Measurements from ENCODE around the gene SELENOO. TPM values are rescaled to one million over a fixed set of nuclear protein-coding genes. Genes with fewer than 3 reads are reported as not detected.
A peak's percentile ranks its signal among the peaks of the same experiment; 100 is the strongest.

Gene SELENOO
- total and polyA plus RNA-seq, 2 of the 13 experiments (the other 11 are each of a cell fraction or from before 2014, with no cell fraction given) = 14.4 to 19.0 TPM

- TF ChIP-seq CSRNP2 (CRISPR knock-in tag; conservative IDR thresholded peaks at IDR 0.05; ENCODE audit: low read depth) (no peak), ZNF256 (CRISPR knock-in tag; conservative IDR thresholded peaks at IDR 0.05) (no peak), E2F1 (CRISPR knock-in tag; IDR thresholded peaks at IDR 0.05) (no peak), ZNF280D (CRISPR knock-in tag; IDR thresholded peaks at IDR 0.05) (no peak), BRCA1 (CRISPR knock-in tag; IDR thresholded peaks at IDR 0.05) (no peak), ZNF235 (CRISPR knock-in tag; IDR thresholded peaks at IDR 0.05; ENCODE audit: borderline replicate concordance) (no peak), ZNF576 (CRISPR knock-in tag; IDR thresholded peaks at IDR 0.05) (no peak), ZFX (CRISPR knock-in tag; IDR thresholded peaks at IDR 0.05; ENCODE audit: low read depth) (peak; percentile 49), TCF12 (IDR thresholded peaks at IDR 0.05) (no peak), TCF12 (CRISPR knock-in tag; IDR thresholded peaks at IDR 0.05) (no peak), AGO2 (optimal IDR thresholded peaks at IDR 0.05; ENCODE audit: low read depth, low read length) (no peak), EEA1 (CRISPR knock-in tag; IDR thresholded peaks at IDR 0.05; ENCODE audit: borderline replicate concordance) (no peak), RARA (CRISPR knock-in tag; IDR thresholded peaks at IDR 0.05) (no peak), HNF4G (IDR thresholded peaks at IDR 0.05; ENCODE audit: borderline replicate concordance, low read depth, low read length) (no peak), HNF4G (CRISPR knock-in tag; IDR thresholded peaks at IDR 0.05; ENCODE audit: borderline replicate concordance, low read depth) (no peak), ZFP41 (CRISPR knock-in tag; IDR thresholded peaks at IDR 0.05; ENCODE audit: borderline replicate concordance) (no peak), ZNF33B (CRISPR knock-in tag; IDR thresholded peaks at IDR 0.05) (no peak), ZNF292 (CRISPR knock-in tag; IDR thresholded peaks at IDR 0.05; ENCODE audit: borderline replicate concordance, low read depth) (no peak)
These were observed 15.3 kb upstream of the SELENOO start, which contains the start of gene TRABD (continued) for GRCh38 chr22:50185375-50186087.

All from HepG2 (cell line).